Thyroid gland (tissue), 4 donors: ENCODE data around the gene ATG12. TPM values are rescaled to one million over a fixed set of nuclear protein-coding genes. Genes with fewer than 3 reads are reported as not detected.

Experiments
- DNase-seq, 2 donors: peaks; one replicate each; pipeline ENCODE4 v3.0.0-alpha.2; 2019
- H3K27ac ChIP-seq, 3 donors: fragments of 200-600 bp; sonication (generic); 1 replicate in 2 of 3; 2 replicates in 1 of 3; pipeline ENCODE4 v1.5.1; 2016 to 2019; ENCODE audit warnings: mild to moderate bottlenecking in 1 of 3, moderate library complexity in 1 of 3
- H3K27me3 ChIP-seq: fragments of 200-600 bp; sonication (generic); one replicate; pipeline ENCODE4 v1.5.1; 2019
- H3K36me3 ChIP-seq, 2 donors: fragments of 200-600 bp; sonication (generic); one replicate each; pipeline ENCODE4 v1.5.1; 2016 to 2019
- H3K4me1 ChIP-seq, 2 donors: fragments of 200-600 bp; sonication (generic); one replicate each; pipeline ENCODE4 v1.5.1; 2017 to 2019
- H3K4me3 ChIP-seq, 3 donors: fragments of 200-600 bp; sonication (generic); replicated peaks in 1 of 3; 1 replicate in 2 of 3; 2 replicates in 1 of 3; pipeline ENCODE4 v1.5.1; 2016; ENCODE audit warnings: mild to moderate bottlenecking in 1 of 3
- H3K9me3 ChIP-seq: fragments of 200-600 bp; sonication (generic); one replicate; pipeline ENCODE4 v1.5.1; 2017
- CTCF ChIP-seq, 6 experiments: fragments of 200-600 bp in 3 of 6; fragments of 450-650 bp in 3 of 6; sonication (generic) in 3 of 6; IDR thresholded peaks; one replicate each; pipeline ENCODE4 v1.5.1; 2016 to 2019; ENCODE audit warnings: antibody characterized with exemption in 6 of 6, mild to moderate bottlenecking in 2 of 6, inconsistent platforms in 1 of 6, moderate library complexity in 1 of 6
- POLR2A ChIP-seq, 2 donors: fragments of 450-650 bp; IDR thresholded peaks; one replicate each; pipeline ENCODE4 v1.6.1; 2017; ENCODE audit warnings: antibody characterized with exemption in 2 of 2, mild to moderate bottlenecking in 2 of 2, moderate library complexity in 1 of 2
- WGBS, 2 donors: methylation state at CpG; one replicate each; pipeline ENCODE4 v1.1.5; 2017; 5-methylcytosine and 5-hydroxymethylcytosine counted together
- intact Hi-C: fragments of 100-400 bp; cut with DNase I; formaldehyde crosslinking; loops from one replicate; pipeline ENCODE4 v1.15.1; 2023
- total RNA-seq, 4 donors: library from RNA; depleted of rRNA; stranded (reverse); fragments of >200 nt; gene quantifications; one replicate each; pipeline ENCODE4 v1.2.3, GENCODE V29; 2016

ATG12 gene
- total RNA-seq, 4 donors from 2014 or later, result 42.0 to 98.7 (median 68.1) TPM

- Histone ChIP-seq H3K4me3 (peak overlapping the region in 1 of 3 donors; percentile 28), H3K36me3 (no peaks in the 10 kb centered on the region), H3K9me3 (no peaks in the 10 kb centered on the region), H3K27me3 (no peaks in the 10 kb centered on the region), H3K4me1 (peaks cover 4 to 13% of the 10 kb centered on the region in 2 donors), H3K27ac (no peak overlapping the region)
- no peak for DNase-seq
- intact Hi-C loops, result no loop called here
- 26% methylated on average over 21 of the region's 21 CpGs for WGBS, 2 donors
- TF ChIP-seq POLR2A (IDR thresholded peaks at IDR 0.05), result no peak
- no peak for TF ChIP-seq CTCF (IDR thresholded peaks at IDR 0.05)
Measured at GRCh38 chr5:115815006-115815692, 26.2 kb downstream of the ATG12 start.

- H3K4me3 ChIP-seq, result no peak overlapping the region
- WGBS, 2 donors, result 80 to 85% methylated on average over 5 of the region's 5 CpGs
- no peak for DNase-seq
- TF ChIP-seq CTCF (IDR thresholded peaks at IDR 0.05) (no peak), POLR2A (IDR thresholded peaks at IDR 0.05) (no peak)
- no peaks in the 10 kb centered on the region for H3K27me3 ChIP-seq
- H3K36me3 ChIP-seq, result no peaks in the 10 kb centered on the region
- no peak overlapping the region for H3K27ac ChIP-seq
- peaks cover 4 to 13% of the 10 kb centered on the region in 2 donors for H3K4me1 ChIP-seq
- no peaks in the 10 kb centered on the region for H3K9me3 ChIP-seq
- intact Hi-C loops, result no loop called here
Measured at GRCh38 chr5:115813719-115814118, 27.6 kb downstream of the ATG12 start.

GRCh38 chr5:115812372-115812771 lies 29.0 kb downstream of the ATG12 start:
- peaks cover 4 to 13% of the 10 kb centered on the region in 2 donors for H3K4me1 ChIP-seq
- DNase-seq, result no peak
- H3K36me3 ChIP-seq, result no peaks in the 10 kb centered on the region
- H3K9me3 ChIP-seq, result no peaks in the 10 kb centered on the region
- H3K27ac ChIP-seq, result no peak overlapping the region
- no peak overlapping the region for H3K4me3 ChIP-seq
- intact Hi-C loops, result no loop called here
- WGBS, 2 donors, result 82 to 96% methylated on average over 1 of the region's 1 CpG
- no peak for TF ChIP-seq CTCF (IDR thresholded peaks at IDR 0.05)
- no peaks in the 10 kb centered on the region for H3K27me3 ChIP-seq

GRCh38 chr5:115811406-115811805 lies 30.0 kb downstream of the ATG12 start:
- no peak for TF ChIP-seq POLR2A (IDR thresholded peaks at IDR 0.05)
- no peak for TF ChIP-seq CTCF (IDR thresholded peaks at IDR 0.05)

DNA sequence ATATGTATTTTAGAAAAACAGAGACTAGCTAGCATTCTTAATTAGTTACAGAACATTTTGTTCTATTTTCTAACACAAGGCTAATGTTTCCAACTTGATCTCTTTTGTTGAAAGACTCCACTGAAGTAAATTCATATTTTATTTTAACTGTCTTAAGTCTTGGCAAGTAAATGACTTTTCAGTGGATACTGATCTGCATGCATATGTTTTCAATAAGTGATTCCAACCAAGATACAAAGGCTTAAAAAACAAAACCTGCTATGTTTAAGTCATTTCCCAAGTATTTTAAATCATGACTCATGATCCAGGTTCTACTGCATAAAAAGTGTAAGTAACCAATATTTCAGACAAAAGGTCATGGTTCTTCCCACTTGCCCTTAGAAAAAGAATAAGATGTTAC lies 30.6 kb downstream of the ATG12 start:
- DNase-seq, result no peak
- intact Hi-C loops, result no loop called here

More at GRCh38 chr5:115811406-115811805, 30.0 kb downstream of the ATG12 start:
- no peak for DNase-seq
- H3K9me3 ChIP-seq, result no peaks in the 10 kb centered on the region
- intact Hi-C loops, result no loop called here
- H3K36me3 ChIP-seq, result no peaks in the 10 kb centered on the region
- H3K27ac ChIP-seq, result no peak overlapping the region
- no peaks in the 10 kb centered on the region for H3K27me3 ChIP-seq
- no peak overlapping the region for H3K4me3 ChIP-seq
- H3K4me1 ChIP-seq, result peaks cover 4 to 10% of the 10 kb centered on the region in 2 donors

More for the DNA sequence above, 30.6 kb downstream of the ATG12 start:
- TF ChIP-seq CTCF (IDR thresholded peaks at IDR 0.05), result no peak
- no peak for TF ChIP-seq POLR2A (IDR thresholded peaks at IDR 0.05)
- Histone ChIP-seq H3K9me3 (no peaks in the 10 kb centered on the region), H3K27ac (no peak overlapping the region), H3K36me3 (no peaks in the 10 kb centered on the region), H3K4me1 (peaks cover 0 to 3% of the 10 kb centered on the region in 2 donors), H3K27me3 (no peaks in the 10 kb centered on the region), H3K4me3 (no peak overlapping the region)
